Fibroblast of the conjunctiva (primary cell): ENCODE results near the gene ERICH2.

Experiments
- DNase-seq: peaks from one replicate; pipeline ENCODE4 v3.0.0-alpha.2; 2010; ENCODE audit warnings: low read depth

ERICH2 gene

GRCh38 chr2:170843656-170844055, 73.5 kb downstream of the ERICH2 start:
- no peak for DNase-seq

GRCh38 chr2:170845343-170845742, 75.2 kb downstream of the ERICH2 start:
- no peak for DNase-seq

GRCh38 chr2:170846314-170846713, 76.1 kb downstream of the ERICH2 start:
- DNase-seq: no peak

GRCh38 chr2:170847716-170848115, 77.5 kb downstream of the ERICH2 start:
- no peak for DNase-seq
